ENCODE measurements around the gene PAX9.

PAX9 gene

GRCh38 chr14:36662543-36663403, 1.1 kb downstream of the PAX9 start:
- CTCF ChIA-PET = no interaction called here
- POLR2A ChIA-PET = no interaction called here
- TF ChIP-seq CTCF (IDR thresholded peaks at IDR 0.05; ENCODE audit: control extremely low read depth, extremely low read depth, low read depth, missing control alignments) = no peak
- DNase-seq (ENCODE audit: extremely low spot score) = peak; percentile 11

- ChIA-PET POLR2A (no interaction called here), CTCF (no interaction called here)
- peak; percentile 12 for DNase-seq (ENCODE audit: extremely low spot score)
- TF ChIP-seq CTCF (IDR thresholded peaks at IDR 0.05; ENCODE audit: control extremely low read depth, extremely low read depth, low read depth, missing control alignments) = no peak
Observed at GRCh38 chr14:36663404-36664321, 2.0 kb downstream of the PAX9 start.

- no peak for TF ChIP-seq CTCF (IDR thresholded peaks at IDR 0.05; ENCODE audit: control extremely low read depth, extremely low read depth, low read depth, missing control alignments)
- no peak for DNase-seq (ENCODE audit: extremely low spot score)
- ChIA-PET CTCF (no interaction called here), POLR2A (no interaction called here)
Observed at GRCh38 chr14:36664322-36665193, 2.9 kb downstream of the PAX9 start.

- ChIA-PET CTCF (no interaction called here), POLR2A (no interaction called here)
- TF ChIP-seq CTCF (IDR thresholded peaks at IDR 0.05; ENCODE audit: control extremely low read depth, extremely low read depth, low read depth, missing control alignments) = no peak
- no peak for DNase-seq (ENCODE audit: extremely low spot score)
Observed at GRCh38 chr14:36665887-36666415, 4.3 kb downstream of the PAX9 start.

GRCh38 chr14:36666416-36667206, 5.0 kb downstream of the PAX9 start:
- ChIA-PET CTCF (no interaction called here), POLR2A (interaction anchor here (0.6 kb wide), 1 partner anchor 338 kb away, joined by 3 read pairs; no protein-coding TSS in a partner anchor)
- peak; percentile 10 for DNase-seq (ENCODE audit: extremely low spot score)
- TF ChIP-seq CTCF (IDR thresholded peaks at IDR 0.05; ENCODE audit: control extremely low read depth, extremely low read depth, low read depth, missing control alignments) = no peak
